K562 (cell line): ENCODE data around the gene STAB1. TPM values are rescaled to one million over a fixed set of nuclear protein-coding genes. Genes with fewer than 3 reads are reported as not detected.

ENCODE experiments used
- ATAC-seq: fragments of 200-7000 bp; cut with Tn5 transposase; 3 replicates; pipeline ENCODE4 v1.9.1; 2020; ENCODE audit warnings: moderate library complexity
- BruUV-seq: library from RNA; stranded (reverse); fragments of 400-500 nt; replicated peaks from 2 replicates; lab custom pipeline; 2021; lab: Mats Ljungman, UMichigan
- CTCF ChIA-PET: fragments of 300-600 bp; formaldehyde crosslinking; extraction: SDS; loops from one replicate; lab custom pipeline; 2021; ENCODE audit warnings: low intra/inter-chr PET ratio; lab: Yijun Ruan, JAX
- POLR2A ChIA-PET: fragments of 300-600, 350-650 bp; sonication (Branson Sonifier 250); formaldehyde crosslinking; extraction: SDS; loops from one replicate; lab custom pipeline; 2021; ENCODE audit warnings: antibody characterized with exemption, inconsistent platforms; lab: Yijun Ruan, JAX
- DNase-seq, 4 experiments: peaks; one replicate each; pipeline versions ENCODE4 v3.0.0 to v3.0.0-alpha.2; 2011 to 2018; ENCODE audit warnings: low spot score in 3 of 4, mixed read lengths in 3 of 4; ENCODE audit errors: extremely low read depth in 1 of 4
- FAIRE-seq: peaks from 2 replicates; lab custom pipeline; 2011; peaks lifted over from hg19 to GRCh38; lab: Jason Lieb, UNC
- H2AFZ ChIP-seq: 2 replicates; pipeline ENCODE4 v1.6.0; 2011; ENCODE audit warnings: low read depth, low read length, control low read depth, inconsistent platforms
- H3K27ac ChIP-seq: fragments of 200-600 bp; 3 replicates; pipeline ENCODE4 v1.8.0; 2011; ENCODE audit warnings: low read depth, mild to moderate bottlenecking, control low read depth, inconsistent platforms, low read length, moderate library complexity, mixed read lengths; ENCODE audit errors: extremely low read depth
- H3K27me3 ChIP-seq, 2 experiments: fragments of 300-600 bp in 1 of 2; 2 replicates in 1 of 2; 3 replicates in 1 of 2; pipeline versions ENCODE4 v1.6.0 to v1.8.0; 2011; ENCODE audit warnings: inconsistent platforms in 2 of 2, low read length in 2 of 2, mild to moderate bottlenecking in 1 of 2, mixed read lengths in 1 of 2, moderate library complexity in 1 of 2; ENCODE audit not compliant: control insufficient read depth in 2 of 2, insufficient read depth in 2 of 2
- H3K36me3 ChIP-seq: fragments of 300-600 bp; 3 replicates; pipeline ENCODE4 v1.8.0; 2011; ENCODE audit warnings: mild to moderate bottlenecking, low read length, inconsistent platforms; ENCODE audit not compliant: control insufficient read depth, insufficient read depth
- H3K4me1 ChIP-seq, 2 experiments: fragments of 200-600 bp in 1 of 2; replicated peaks in 1 of 2; 2 replicates in 1 of 2; 3 replicates in 1 of 2; pipeline versions ENCODE4 v1.5.1 to v1.8.0; 2011; ENCODE audit warnings: inconsistent platforms in 2 of 2, low read length in 2 of 2, mild to moderate bottlenecking in 1 of 2, mixed read lengths in 1 of 2, moderate library complexity in 1 of 2; ENCODE audit not compliant: control insufficient read depth in 2 of 2, insufficient read depth in 2 of 2
- H3K4me2 ChIP-seq: 2 replicates; pipeline ENCODE4 v1.6.1; 2011; ENCODE audit warnings: low read length, control low read depth, inconsistent platforms, mixed read lengths; ENCODE audit not compliant: insufficient read depth
- H3K4me3 ChIP-seq: fragments of 200-600 bp; sonication (generic), shearing (Covaris generic); 2 replicates; pipeline ENCODE4 v1.5.1; 2016; ENCODE audit warnings: control low read depth, inconsistent platforms
- H3K79me2 ChIP-seq: fragments of 200-600 bp; 3 replicates; pipeline ENCODE4 v1.8.0; 2011; ENCODE audit warnings: low read length, inconsistent platforms; ENCODE audit not compliant: control insufficient read depth, insufficient read depth
- H3K9ac ChIP-seq, 2 experiments: 2 replicates each; pipeline versions ENCODE4 v1.6.0 to v1.6.1; 2011; ENCODE audit warnings: low read depth in 2 of 2, low read length in 2 of 2, control low read depth in 1 of 2, inconsistent platforms in 1 of 2, mild to moderate bottlenecking in 1 of 2, mixed read lengths in 1 of 2; ENCODE audit not compliant: insufficient read depth in 1 of 2
- H3K9me1 ChIP-seq: one replicate; pipeline ENCODE4 v1.6.0; 2011; ENCODE audit warnings: inconsistent platforms, mild to moderate bottlenecking, low read length, moderate library complexity; ENCODE audit not compliant: control insufficient read depth, insufficient read depth
- H3K9me3 ChIP-seq: replicated peaks from 2 replicates; pipeline ENCODE4 v1.5.1; 2011; ENCODE audit warnings: low read depth, low read length, inconsistent platforms; ENCODE audit not compliant: control insufficient read depth, insufficient read depth
- H4K20me1 ChIP-seq: replicated peaks from 2 replicates; pipeline ENCODE4 v1.6.1; 2011; ENCODE audit warnings: low read length, inconsistent platforms, mixed read lengths; ENCODE audit not compliant: control insufficient read depth, insufficient read depth
- CBFA2T2 ChIP-seq: fragments of 450-650 bp; conservative IDR thresholded peaks from 2 replicates; pipeline ENCODE4 v1.6.1; 2017; ENCODE audit warnings: mild to moderate bottlenecking
- CBX2 ChIP-seq: fragments of 200-600 bp; sonication (generic); IDR thresholded peaks from one replicate; pipeline ENCODE4 v1.6.1; 2012; ENCODE audit warnings: mild to moderate bottlenecking, low read length, inconsistent platforms; ENCODE audit not compliant: insufficient read depth, poor library complexity, severe bottlenecking
- CEBPB ChIP-seq: fragments of 450-650 bp; IDR thresholded peaks from 2 replicates; pipeline ENCODE4 v1.6.1; 2016; ENCODE audit warnings: missing genetic modification characterization, missing compliant biosample characterization
- CREB1 ChIP-seq, 2 experiments: sonication (generic) in 1 of 2; formaldehyde crosslinking in 1 of 2; IDR thresholded peaks; 2 replicates each; pipeline versions ENCODE4 v1.6.1 to v1.8.0; 2012 to 2022; ENCODE audit warnings: inconsistent platforms in 1 of 2, mild to moderate bottlenecking in 1 of 2, missing genetic modification reagents in 1 of 2, moderate library complexity in 1 of 2
- EP400 ChIP-seq: fragments of 450-650 bp; IDR thresholded peaks from 2 replicates; pipeline ENCODE4 v1.6.1; 2017; ENCODE audit warnings: antibody characterized with exemption, mild to moderate bottlenecking, moderate library complexity
- POLR2A ChIP-seq: fragments of 450-650 bp; conservative IDR thresholded peaks from 2 replicates; pipeline ENCODE4 v1.6.1; 2016
- THRAP3 ChIP-seq: fragments of 450-650 bp; IDR thresholded peaks from 2 replicates; pipeline ENCODE4 v1.6.1; 2016; ENCODE audit warnings: mild to moderate bottlenecking, inconsistent platforms, borderline replicate concordance
- XRCC3 ChIP-seq: fragments of 450-650 bp; IDR thresholded peaks from 2 replicates; pipeline ENCODE4 v1.6.1; 2017; ENCODE audit warnings: mild to moderate bottlenecking, moderate library complexity
- ZNF197 ChIP-seq: fragments of 200-800 bp; sonication (Bioruptor generic); IDR thresholded peaks from 2 replicates; pipeline ENCODE4 v1.6.1; 2016; ENCODE audit warnings: low read depth, missing genetic modification characterization, missing compliant biosample characterization
- WGBS: fragments of 100-300 bp; shearing (Covaris generic); methylation state at CpG from one replicate; pipeline ENCODE4 v1.1.6; 2016; ENCODE audit warnings: low coverage, mixed read lengths; ENCODE audit not compliant: insufficient coverage; ENCODE audit errors: missing lambda C conversion rate; 5-methylcytosine and 5-hydroxymethylcytosine counted together
- in situ Hi-C: fragments of 300-500 bp; cut with MboI; formaldehyde crosslinking; loops from 4 replicates; pipeline ENCODE4 v1.15.0; 2018; ENCODE audit warnings: inconsistent platforms, mixed read lengths
- intact Hi-C: fragments of 100-400 bp; cut with micrococcal nuclease; formaldehyde crosslinking; loops from 2 replicates; pipeline ENCODE4 v1.14.2; 2022
- polyA plus RNA-seq, 8 experiments: library from polyadenylated mRNA; depleted of rRNA in 4 of 8; stranded (reverse) in 5 of 8; unstranded in 3 of 8; fragments of >200 nt; fragmentation: Nextera tagmentation in 2 of 8; fragmentation: Illumina TruSeq in 1 of 8; extraction: Ambion mirVana in 2 of 8; extraction: Trizol in 1 of 8; gene quantifications; 2 replicates each; pipeline versions ENCODE4 v1.2.1 to v1.2.3, GENCODE V29; 2011 to 2014; ENCODE audit warnings: inconsistent platforms in 1 of 8, missing spikeins in 1 of 8
- total RNA-seq, 7 experiments: library from RNA; depleted of rRNA in 6 of 7; stranded (reverse); fragments of >200 nt in 6 of 7; fragmentation: Illumina TruSeq in 2 of 7; extraction: Trizol in 2 of 7; gene quantifications; 2 replicates each; pipeline versions ENCODE4 v1.2.1 to v1.2.3, GENCODE V29; 2011 to 2021; ENCODE audit warnings: low replicate concordance in 1 of 7
- TF ChIP-seq, protein P1 (sequence below): fragments of 250-450 bp; sonication (Bioruptor Pico); IDR thresholded peaks from 2 replicates; pipeline ENCODE4 v1.5.0; 2021
- TF ChIP-seq, protein P2 (sequence below): conservative IDR thresholded peaks from 2 replicates; pipeline ENCODE4 v1.6.1; 2011; ENCODE audit warnings: low read depth, mild to moderate bottlenecking, low read length; ENCODE audit not compliant: control insufficient read depth
- TF ChIP-seq, protein P3 (sequence below): fragments of 450-650 bp; formaldehyde crosslinking; IDR thresholded peaks from 2 replicates; pipeline ENCODE4 v1.4.0; 2022; ENCODE audit warnings: missing genetic modification characterization
- TF ChIP-seq, protein P4 (sequence below), 3 experiments: fragments of 200-800 bp in 1 of 3; fragments of 250-450 bp in 1 of 3; fragments of 450-650 bp in 1 of 3; sonication (Bioruptor Pico) in 1 of 3; sonication (Bioruptor generic) in 1 of 3; formaldehyde crosslinking in 1 of 3; IDR thresholded peaks; 2 replicates each; pipeline versions ENCODE4 v1.6.1 to v1.8.0; 2016 to 2022; ENCODE audit warnings: mild to moderate bottlenecking in 2 of 3, missing genetic modification characterization in 2 of 3, missing compliant biosample characterization in 1 of 3, moderate library complexity in 1 of 3

Gene STAB1
- total and polyA plus RNA-seq, 9 of the 15 experiments (the other 6 are each of a cell fraction or from before 2014, with no cell fraction given) = 0.20 to 3.9 (median 1.2) TPM

DNA sequence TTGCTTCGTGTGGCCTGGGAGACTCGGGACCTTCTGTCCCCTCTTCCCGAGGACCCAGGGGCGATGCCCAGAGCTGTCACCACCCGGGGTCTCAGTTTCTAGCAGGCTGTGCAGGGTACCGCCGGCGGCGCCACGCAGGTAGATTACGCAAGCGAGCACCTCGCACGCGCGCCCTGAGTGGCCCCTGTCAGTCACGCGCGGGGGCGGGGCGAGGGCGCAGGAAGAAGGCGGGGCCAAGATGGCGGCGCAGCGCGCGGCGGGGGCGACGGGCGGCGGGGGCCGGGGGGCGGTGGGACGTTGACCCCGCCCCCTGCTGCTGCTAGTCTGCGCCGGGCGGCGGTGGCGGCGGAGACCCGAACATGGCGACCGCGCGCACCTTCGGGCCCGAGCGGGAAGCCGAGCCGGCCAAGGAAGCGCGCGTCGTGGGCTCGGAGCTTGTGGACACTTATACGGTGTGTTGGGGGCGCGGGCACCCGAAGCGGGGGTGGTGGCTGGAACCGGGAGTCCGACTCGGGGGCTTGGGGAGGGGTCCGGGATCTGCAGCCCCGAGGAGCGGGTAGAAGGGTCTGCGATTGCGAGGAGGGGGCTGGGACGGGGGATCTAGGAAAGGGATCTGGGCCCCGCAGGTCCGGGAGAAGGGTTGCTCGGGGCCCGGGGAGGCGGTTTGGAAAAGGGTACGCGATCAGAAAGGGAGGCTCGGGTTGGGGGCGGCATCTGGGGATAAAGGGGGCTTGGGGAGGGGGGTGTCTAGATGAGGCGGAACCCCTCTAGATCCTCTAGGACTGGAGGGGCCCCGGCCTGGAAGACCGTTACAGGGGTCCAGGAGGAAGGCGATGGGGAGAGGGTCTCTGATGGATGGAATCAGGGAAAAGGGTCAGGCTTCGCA is 39.6 kb upstream of the STAB1 start, which contains the start of gene NISCH:
NISCH (plus strand) TSS at position 322 of the 886 bp plus-strand sequence; CDS start at position 360, 38 bp downstream.
- DNase-seq (peak; percentile 88 to 93 (median 93)), FAIRE-seq (no peak), ATAC-seq (peak; percentile 85)
- in situ Hi-C loops (no loop called here), intact Hi-C loops (loop anchor here (10.0 kb wide), 1 partner anchor 229 kb away; the partner anchor contains the start of genes GNL3 and PBRM1)
- H2AFZ ChIP-seq = peak within 1 kb of the TSS; percentile 84
- peaks cover 30% of the 10 kb centered on the region; the same call in 2 of the 3 replicates for H3K36me3 ChIP-seq
- H3K9me3 ChIP-seq = no peaks in the 10 kb centered on the region
- no peaks in the 10 kb centered on the region for H4K20me1 ChIP-seq
- POLR2A ChIA-PET = no interaction called here
- 0% methylated on average over 13 of the region's 86 CpGs for WGBS
- BruUV-seq = no TSS peak
- H3K79me2 ChIP-seq = peaks cover 28% of the 10 kb centered on the region
- peak within 1 kb of the TSS; percentile 87 for H3K4me2 ChIP-seq
- H3K9ac ChIP-seq = peak within 1 kb of the TSS; percentile 81 to 96
- no peaks in the 10 kb centered on the region for H3K27me3 ChIP-seq
- CTCF ChIA-PET = no interaction called here
- H3K4me3 ChIP-seq = peak within 1 kb of the TSS; percentile 92
- peaks cover 19 to 42% of the 10 kb centered on the region in 2 experiments; a peak in 4 of 5 replicates for H3K4me1 ChIP-seq
- no peaks in the 10 kb centered on the region for H3K9me1 ChIP-seq
- peak within 1 kb of the TSS; percentile 73 for H3K27ac ChIP-seq
- no peak for TF ChIP-seq THRAP3
- TF ChIP-seq CBFA2T2 = no peak
- peak; percentile 75 for TF ChIP-seq EP400
- TF ChIP-seq CREB1 (IDR thresholded peaks at IDR 0.05) = peak; percentile 48; the same call in 1 of the 2 replicates
- TF ChIP-seq CREB1 (CRISPR knock-in tag; IDR thresholded peaks at IDR 0.05) = 0 out of 2 replicates have a peak, but pooled peaks have one; percentile 4
- no peak for TF ChIP-seq CBX2
- peak; percentile 81 for TF ChIP-seq POLR2A
- TF ChIP-seq, protein P1, sequence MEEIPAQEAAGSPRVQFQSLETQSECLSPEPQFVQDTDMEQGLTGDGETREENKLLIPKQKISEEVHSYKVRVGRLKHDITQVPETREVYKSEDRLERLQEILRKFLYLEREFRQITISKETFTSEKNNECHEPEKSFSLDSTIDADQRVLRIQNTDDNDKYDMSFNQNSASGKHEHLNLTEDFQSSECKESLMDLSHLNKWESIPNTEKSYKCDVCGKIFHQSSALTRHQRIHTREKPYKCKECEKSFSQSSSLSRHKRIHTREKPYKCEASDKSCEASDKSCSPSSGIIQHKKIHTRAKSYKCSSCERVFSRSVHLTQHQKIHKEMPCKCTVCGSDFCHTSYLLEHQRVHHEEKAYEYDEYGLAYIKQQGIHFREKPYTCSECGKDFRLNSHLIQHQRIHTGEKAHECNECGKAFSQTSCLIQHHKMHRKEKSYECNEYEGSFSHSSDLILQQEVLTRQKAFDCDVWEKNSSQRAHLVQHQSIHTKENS = no peak
- TF ChIP-seq, protein P2, sequence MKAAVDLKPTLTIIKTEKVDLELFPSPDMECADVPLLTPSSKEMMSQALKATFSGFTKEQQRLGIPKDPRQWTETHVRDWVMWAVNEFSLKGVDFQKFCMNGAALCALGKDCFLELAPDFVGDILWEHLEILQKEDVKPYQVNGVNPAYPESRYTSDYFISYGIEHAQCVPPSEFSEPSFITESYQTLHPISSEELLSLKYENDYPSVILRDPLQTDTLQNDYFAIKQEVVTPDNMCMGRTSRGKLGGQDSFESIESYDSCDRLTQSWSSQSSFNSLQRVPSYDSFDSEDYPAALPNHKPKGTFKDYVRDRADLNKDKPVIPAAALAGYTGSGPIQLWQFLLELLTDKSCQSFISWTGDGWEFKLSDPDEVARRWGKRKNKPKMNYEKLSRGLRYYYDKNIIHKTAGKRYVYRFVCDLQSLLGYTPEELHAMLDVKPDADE = peak; percentile 56; the same call in 1 of the 2 replicates
- TF ChIP-seq, protein P3, sequence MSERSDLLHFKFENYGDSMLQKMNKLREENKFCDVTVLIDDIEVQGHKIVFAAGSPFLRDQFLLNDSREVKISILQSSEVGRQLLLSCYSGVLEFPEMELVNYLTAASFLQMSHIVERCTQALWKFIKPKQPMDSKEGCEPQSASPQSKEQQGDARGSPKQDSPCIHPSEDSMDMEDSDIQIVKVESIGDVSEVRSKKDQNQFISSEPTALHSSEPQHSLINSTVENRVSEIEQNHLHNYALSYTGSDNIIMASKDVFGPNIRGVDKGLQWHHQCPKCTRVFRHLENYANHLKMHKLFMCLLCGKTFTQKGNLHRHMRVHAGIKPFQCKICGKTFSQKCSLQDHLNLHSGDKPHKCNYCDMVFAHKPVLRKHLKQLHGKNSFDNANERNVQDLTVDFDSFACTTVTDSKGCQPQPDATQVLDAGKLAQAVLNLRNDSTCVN = no peak
- TF ChIP-seq CEBPB (tag) = peak; percentile 98
- TF ChIP-seq ZNF197 (CRISPR knock-in tag) = no peak
- TF ChIP-seq, protein P4, sequence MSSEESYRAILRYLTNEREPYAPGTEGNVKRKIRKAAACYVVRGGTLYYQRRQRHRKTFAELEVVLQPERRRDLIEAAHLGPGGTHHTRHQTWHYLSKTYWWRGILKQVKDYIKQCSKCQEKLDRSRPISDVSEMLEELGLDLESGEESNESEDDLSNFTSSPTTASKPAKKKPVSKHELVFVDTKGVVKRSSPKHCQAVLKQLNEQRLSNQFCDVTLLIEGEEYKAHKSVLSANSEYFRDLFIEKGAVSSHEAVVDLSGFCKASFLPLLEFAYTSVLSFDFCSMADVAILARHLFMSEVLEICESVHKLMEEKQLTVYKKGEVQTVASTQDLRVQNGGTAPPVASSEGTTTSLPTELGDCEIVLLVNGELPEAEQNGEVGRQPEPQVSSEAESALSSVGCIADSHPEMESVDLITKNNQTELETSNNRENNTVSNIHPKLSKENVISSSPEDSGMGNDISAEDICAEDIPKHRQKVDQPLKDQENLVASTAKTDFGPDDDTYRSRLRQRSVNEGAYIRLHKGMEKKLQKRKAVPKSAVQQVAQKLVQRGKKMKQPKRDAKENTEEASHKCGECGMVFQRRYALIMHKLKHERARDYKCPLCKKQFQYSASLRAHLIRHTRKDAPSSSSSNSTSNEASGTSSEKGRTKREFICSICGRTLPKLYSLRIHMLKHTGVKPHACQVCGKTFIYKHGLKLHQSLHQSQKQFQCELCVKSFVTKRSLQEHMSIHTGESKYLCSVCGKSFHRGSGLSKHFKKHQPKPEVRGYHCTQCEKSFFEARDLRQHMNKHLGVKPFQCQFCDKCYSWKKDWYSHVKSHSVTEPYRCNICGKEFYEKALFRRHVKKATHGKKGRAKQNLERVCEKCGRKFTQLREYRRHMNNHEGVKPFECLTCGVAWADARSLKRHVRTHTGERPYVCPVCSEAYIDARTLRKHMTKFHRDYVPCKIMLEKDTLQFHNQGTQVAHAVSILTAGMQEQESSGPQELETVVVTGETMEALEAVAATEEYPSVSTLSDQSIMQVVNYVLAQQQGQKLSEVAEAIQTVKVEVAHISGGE (CRISPR knock-in tag; IDR thresholded peaks at IDR 0.05) = no peak
- TF ChIP-seq XRCC3 = no peak
